NCI-H774 (cell line): ENCODE results near the gene CPAMD8.

Source experiments
- DNase-seq: peaks from one replicate; lab custom pipeline; 2025; lab: John Stamatoyannopoulos, UW

CPAMD8 gene

GRCh38 chr19:17026706-17027534 is at the start of gene CPAMD8:
CPAMD8 (minus strand) TSS chr19:17026810; CDS start chr19:17026642, 168 bp downstream.
- DNase-seq, result no peak

DNA sequence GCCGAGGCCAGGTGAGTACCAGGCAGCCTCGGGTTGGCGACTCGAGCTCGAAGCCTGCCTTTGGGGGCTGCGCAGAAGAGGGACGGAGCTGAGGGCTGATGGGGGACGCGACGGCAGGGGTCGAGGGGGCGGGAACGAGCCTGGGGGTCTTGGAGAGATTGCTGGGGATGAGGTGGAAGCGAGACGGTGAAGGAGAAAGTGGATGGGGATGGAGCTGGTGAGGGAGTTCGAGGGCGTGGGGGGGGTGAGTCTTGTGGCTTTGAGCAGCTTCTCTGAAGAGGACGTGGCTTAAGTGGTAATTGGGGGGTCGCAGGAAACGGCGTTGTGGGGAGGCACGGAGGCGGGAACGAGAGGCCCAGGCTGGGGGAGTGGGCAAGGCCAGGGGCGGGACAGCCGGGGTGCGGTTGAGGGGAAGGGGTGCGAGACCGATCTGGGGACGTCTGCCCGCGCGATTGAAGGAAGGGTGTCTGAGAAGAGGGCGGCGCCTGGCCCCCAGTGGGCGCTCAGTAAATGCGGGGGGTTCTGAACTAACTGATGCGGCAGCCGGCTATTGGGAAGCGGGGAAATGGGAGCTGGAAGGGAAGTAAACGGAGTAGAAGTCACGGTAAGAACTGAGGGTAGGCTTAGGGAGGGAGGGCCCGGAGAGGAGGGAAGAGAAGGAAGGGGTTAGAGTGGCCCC is 49.4 kb upstream of the CPAMD8 start:
- no peak for DNase-seq

DNA sequence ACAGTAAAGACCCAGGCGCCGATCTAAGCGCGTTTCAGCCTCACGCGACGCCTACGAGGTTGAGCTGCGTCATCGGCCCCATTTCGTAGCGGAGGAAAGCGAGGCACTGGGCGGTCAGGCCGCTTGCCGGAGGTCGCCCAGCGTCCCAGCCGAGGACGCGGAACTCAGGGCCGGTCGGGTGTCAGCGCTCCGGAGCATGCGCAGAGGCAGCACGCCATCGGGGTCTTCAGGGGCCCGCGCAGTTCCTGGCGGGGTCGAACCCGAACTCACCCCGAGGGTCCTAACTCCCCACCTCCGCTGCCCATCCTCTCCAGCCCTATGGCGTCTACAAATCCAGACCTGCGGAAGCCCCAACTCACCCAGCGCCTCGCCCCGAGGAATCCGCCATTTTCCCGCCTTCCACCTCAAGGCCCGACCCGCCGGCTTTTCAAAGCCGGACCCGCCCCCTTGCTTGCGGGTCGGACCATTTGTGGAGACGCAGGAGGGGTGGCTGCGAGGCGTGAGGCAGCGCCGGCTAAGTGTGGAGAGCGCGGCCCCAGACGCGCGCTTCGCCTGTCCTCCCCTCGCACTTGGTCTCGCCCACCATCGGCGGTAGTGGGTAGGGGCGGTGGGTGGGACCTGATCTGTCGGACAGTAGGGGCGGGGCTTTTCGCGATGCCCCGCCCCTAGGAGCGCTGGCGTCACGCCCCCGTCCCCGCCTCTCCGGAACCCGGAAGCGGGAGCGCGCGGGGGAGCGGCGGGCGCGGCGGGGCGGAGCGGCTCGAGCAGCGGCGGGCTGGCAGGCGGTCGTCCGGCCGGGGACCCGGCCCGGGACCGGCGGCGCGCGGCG is 48.6 kb upstream of the CPAMD8 start, which contains the start of the genes HAUS8 and MYO9B:
Gene HAUS8, minus strand, starts transcription at position 418 of the 829 bp plus-strand sequence. Its CDS starts 30 bp downstream, at position 388.
Gene MYO9B, plus strand, starts transcription at position 743 of the 829 bp plus-strand sequence. CDS start 25,941 bp downstream, outside the sequence.
- DNase-seq, result peak; percentile 98

DNA sequence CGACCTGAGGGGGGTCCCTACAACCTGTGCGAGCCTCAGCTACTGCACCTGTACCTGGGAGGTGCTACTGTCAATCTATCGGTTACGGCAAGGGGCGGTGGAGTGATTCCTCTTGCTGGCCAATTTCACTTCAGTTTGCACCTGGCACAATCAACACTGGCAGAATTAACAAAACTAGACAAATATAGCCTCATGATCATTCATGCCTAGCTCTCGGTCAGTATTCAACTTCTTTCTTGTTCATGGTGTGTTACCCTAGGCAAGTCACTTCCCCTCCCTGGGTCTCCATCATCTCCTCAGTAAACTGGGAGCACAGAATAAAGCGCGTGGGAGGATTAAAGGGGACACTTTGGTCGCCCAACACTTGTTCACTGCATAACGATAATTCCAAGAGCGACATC is 48.0 kb upstream of the CPAMD8 start:
- peak; percentile 41 for DNase-seq

GRCh38 chr19:17073869-17074633 is 47.4 kb upstream of the CPAMD8 start:
- peak; percentile 67 for DNase-seq

GRCh38 chr19:17070912-17071311 is 44.3 kb upstream of the CPAMD8 start:
- DNase-seq, result no peak

DNA sequence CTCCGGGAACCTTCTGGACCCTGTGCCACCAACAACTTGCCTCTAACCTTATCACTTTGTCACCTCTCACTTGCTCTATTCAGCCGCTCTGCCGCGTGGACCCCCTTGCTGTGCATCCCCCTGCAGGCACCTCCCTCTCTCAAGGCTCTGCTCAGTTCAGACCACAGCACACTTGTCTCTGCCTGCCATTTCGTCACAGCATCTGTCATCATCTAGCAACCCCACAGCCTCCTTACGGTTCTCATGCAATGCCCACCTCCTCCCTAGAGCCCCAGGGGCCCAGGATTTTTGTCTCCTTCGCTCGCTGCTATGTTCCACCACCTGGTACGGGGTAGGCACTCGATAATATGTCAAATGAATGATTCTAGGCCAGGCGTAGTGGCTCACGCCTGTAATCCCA is 43.8 kb upstream of the CPAMD8 start:
- DNase-seq, result no peak

- DNase-seq, result no peak
Measured at GRCh38 chr19:17069193-17069592, 42.6 kb upstream of the CPAMD8 start.

DNA sequence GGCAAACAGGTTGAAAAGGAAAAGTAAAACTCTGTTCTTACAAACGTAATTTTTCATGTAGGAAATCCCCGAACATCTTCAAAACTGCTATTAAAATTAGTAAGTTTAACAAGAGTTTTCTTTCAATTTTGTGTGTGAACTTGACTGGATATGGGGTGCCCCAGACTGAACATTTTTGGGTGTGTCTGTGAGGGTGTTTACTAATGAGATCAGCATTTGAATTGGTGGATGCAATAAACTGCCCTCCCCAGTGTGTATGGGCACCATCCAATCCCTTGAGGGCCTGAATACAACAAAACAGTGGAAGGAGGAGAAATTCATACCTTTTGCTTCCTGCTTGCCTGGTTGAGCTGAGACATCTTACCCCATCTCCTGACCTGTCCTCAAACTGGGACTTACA is 36.8 kb upstream of the CPAMD8 start:
- DNase-seq, result no peak

- DNase-seq, result no peak
Measured at GRCh38 chr19:17061691-17062090, 35.1 kb upstream of the CPAMD8 start.

GRCh38 chr19:17061205-17061604 is 34.6 kb upstream of the CPAMD8 start:
- DNase-seq, result no peak

- DNase-seq, result no peak
Measured at GRCh38 chr19:17060802-17061201, 34.2 kb upstream of the CPAMD8 start.

GRCh38 chr19:17058236-17058635 is 31.6 kb upstream of the CPAMD8 start:
- DNase-seq, result no peak

- DNase-seq, result no peak
Measured at GRCh38 chr19:17055636-17056035, 29.0 kb upstream of the CPAMD8 start.

DNA sequence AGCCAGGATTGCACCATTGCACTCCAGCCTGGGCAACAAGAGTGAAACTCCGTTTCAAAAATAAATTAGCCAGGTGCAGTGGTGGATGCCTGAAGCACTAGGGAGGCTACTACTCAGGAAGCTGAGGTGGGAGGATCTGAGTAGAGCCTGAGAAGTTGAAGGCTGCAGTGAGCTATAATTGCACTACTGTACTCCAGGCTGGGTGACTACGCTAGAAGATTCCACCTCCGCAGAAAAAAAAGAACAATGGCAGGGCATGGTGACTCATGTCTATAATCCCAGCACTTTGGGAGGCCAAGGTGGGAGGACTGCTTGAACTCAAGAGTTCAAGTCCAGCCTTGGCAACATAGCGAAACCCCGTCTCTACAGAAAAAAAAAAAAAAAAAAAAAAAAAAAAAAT is 28.1 kb upstream of the CPAMD8 start:
- DNase-seq, result no peak

GRCh38 chr19:17052439-17052838 is 25.8 kb upstream of the CPAMD8 start:
- DNase-seq, result peak; percentile 6

GRCh38 chr19:17049711-17050280 is 23.2 kb upstream of the CPAMD8 start:
- no peak for DNase-seq

DNA sequence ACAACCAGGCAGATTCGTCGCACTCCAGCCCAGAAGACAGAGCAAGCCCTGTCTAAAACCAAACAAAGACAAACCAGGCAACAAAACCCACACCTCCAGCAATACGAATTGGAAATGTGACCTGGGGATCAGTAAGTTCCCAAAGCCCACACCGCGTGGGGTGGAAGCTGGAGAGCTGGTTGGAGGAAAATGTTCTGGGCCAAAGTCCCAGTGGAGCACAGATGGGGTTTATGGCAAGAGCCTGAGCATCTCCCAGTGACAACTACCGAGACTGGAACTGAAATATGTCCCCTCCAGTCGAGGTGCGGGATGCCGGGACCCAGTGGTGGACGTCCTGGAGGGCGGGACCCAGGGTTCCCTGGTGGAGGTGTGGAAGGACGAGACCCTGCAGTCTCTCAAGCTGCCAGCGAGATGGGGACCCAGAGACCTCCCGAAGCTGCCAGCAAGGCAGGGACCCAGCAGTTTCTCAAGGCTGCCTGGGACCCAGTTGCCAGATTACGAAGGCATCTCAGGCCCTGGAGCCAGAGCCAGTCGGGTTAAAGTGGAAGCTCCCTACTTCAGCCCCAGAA is 22.4 kb upstream of the CPAMD8 start:
- DNase-seq, result no peak

- DNase-seq, result no peak
Measured at GRCh38 chr19:17045907-17046502, 19.4 kb upstream of the CPAMD8 start.

DNA sequence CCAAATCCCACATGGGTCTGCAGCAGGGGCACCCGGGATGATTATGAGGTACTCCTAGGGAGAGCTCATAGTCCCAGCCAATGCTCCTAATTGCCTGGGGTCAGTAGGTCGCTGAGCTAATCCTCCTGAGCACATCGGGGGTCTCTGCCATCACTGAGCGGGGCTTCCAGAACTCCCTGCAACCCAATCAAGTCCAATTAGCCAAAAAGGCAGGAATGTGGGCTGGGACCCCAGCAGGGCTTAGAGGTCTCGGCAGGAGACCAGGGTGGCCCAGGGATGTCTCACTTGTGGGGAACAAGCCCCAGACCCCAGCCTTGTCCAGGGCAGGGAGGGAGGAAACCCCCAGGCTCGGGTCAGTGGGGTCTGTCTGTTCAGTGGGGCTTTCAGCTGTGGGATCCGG is 17.1 kb upstream of the CPAMD8 start:
- DNase-seq, result no peak
